K562 (cell line): Measurements from ENCODE around the gene PUS10. TPM values are rescaled to one million over a fixed set of nuclear protein-coding genes. Genes with fewer than 3 reads are reported as not detected.

ENCODE experiments used
- ATAC-seq: fragments of 200-7000 bp; cut with Tn5 transposase; 3 replicates; pipeline ENCODE4 v1.9.1; 2020; ENCODE audit warnings: moderate library complexity
- BruUV-seq: library from RNA; stranded (reverse); fragments of 400-500 nt; replicated peaks from 2 replicates; lab custom pipeline; 2021; lab: Mats Ljungman, UMichigan
- CTCF ChIA-PET: fragments of 300-600 bp; formaldehyde crosslinking; extraction: SDS; loops from one replicate; lab custom pipeline; 2021; ENCODE audit warnings: low intra/inter-chr PET ratio; lab: Yijun Ruan, JAX
- POLR2A ChIA-PET: fragments of 300-600, 350-650 bp; sonication (Branson Sonifier 250); formaldehyde crosslinking; extraction: SDS; loops from one replicate; lab custom pipeline; 2021; ENCODE audit warnings: antibody characterized with exemption, inconsistent platforms; lab: Yijun Ruan, JAX
- DNase-seq, 4 experiments: peaks; one replicate each; pipeline versions ENCODE4 v3.0.0 to v3.0.0-alpha.2; 2011 to 2018; ENCODE audit warnings: low spot score in 3 of 4, mixed read lengths in 3 of 4; ENCODE audit errors: extremely low read depth in 1 of 4
- FAIRE-seq: peaks from 2 replicates; lab custom pipeline; 2011; peaks lifted over from hg19 to GRCh38; lab: Jason Lieb, UNC
- H2AFZ ChIP-seq: 2 replicates; pipeline ENCODE4 v1.6.0; 2011; ENCODE audit warnings: low read depth, low read length, control low read depth, inconsistent platforms
- H3K27ac ChIP-seq: fragments of 200-600 bp; 3 replicates; pipeline ENCODE4 v1.8.0; 2011; ENCODE audit warnings: low read depth, mild to moderate bottlenecking, control low read depth, inconsistent platforms, low read length, moderate library complexity, mixed read lengths; ENCODE audit errors: extremely low read depth
- H3K27me3 ChIP-seq, 2 experiments: fragments of 300-600 bp in 1 of 2; 2 replicates in 1 of 2; 3 replicates in 1 of 2; pipeline versions ENCODE4 v1.6.0 to v1.8.0; 2011; ENCODE audit warnings: inconsistent platforms in 2 of 2, low read length in 2 of 2, mild to moderate bottlenecking in 1 of 2, mixed read lengths in 1 of 2, moderate library complexity in 1 of 2; ENCODE audit not compliant: control insufficient read depth in 2 of 2, insufficient read depth in 2 of 2
- H3K36me3 ChIP-seq: fragments of 300-600 bp; 3 replicates; pipeline ENCODE4 v1.8.0; 2011; ENCODE audit warnings: mild to moderate bottlenecking, low read length, inconsistent platforms; ENCODE audit not compliant: control insufficient read depth, insufficient read depth
- H3K4me1 ChIP-seq, 2 experiments: fragments of 200-600 bp in 1 of 2; replicated peaks in 1 of 2; 2 replicates in 1 of 2; 3 replicates in 1 of 2; pipeline versions ENCODE4 v1.5.1 to v1.8.0; 2011; ENCODE audit warnings: inconsistent platforms in 2 of 2, low read length in 2 of 2, mild to moderate bottlenecking in 1 of 2, mixed read lengths in 1 of 2, moderate library complexity in 1 of 2; ENCODE audit not compliant: control insufficient read depth in 2 of 2, insufficient read depth in 2 of 2
- H3K4me2 ChIP-seq: 2 replicates; pipeline ENCODE4 v1.6.1; 2011; ENCODE audit warnings: low read length, control low read depth, inconsistent platforms, mixed read lengths; ENCODE audit not compliant: insufficient read depth
- H3K4me3 ChIP-seq: fragments of 200-600 bp; sonication (generic), shearing (Covaris generic); 2 replicates; pipeline ENCODE4 v1.5.1; 2016; ENCODE audit warnings: control low read depth, inconsistent platforms
- H3K79me2 ChIP-seq: fragments of 200-600 bp; 3 replicates; pipeline ENCODE4 v1.8.0; 2011; ENCODE audit warnings: low read length, inconsistent platforms; ENCODE audit not compliant: control insufficient read depth, insufficient read depth
- H3K9ac ChIP-seq, 2 experiments: 2 replicates each; pipeline versions ENCODE4 v1.6.0 to v1.6.1; 2011; ENCODE audit warnings: low read depth in 2 of 2, low read length in 2 of 2, control low read depth in 1 of 2, inconsistent platforms in 1 of 2, mild to moderate bottlenecking in 1 of 2, mixed read lengths in 1 of 2; ENCODE audit not compliant: insufficient read depth in 1 of 2
- H3K9me1 ChIP-seq: one replicate; pipeline ENCODE4 v1.6.0; 2011; ENCODE audit warnings: inconsistent platforms, mild to moderate bottlenecking, low read length, moderate library complexity; ENCODE audit not compliant: control insufficient read depth, insufficient read depth
- H3K9me3 ChIP-seq: replicated peaks from 2 replicates; pipeline ENCODE4 v1.5.1; 2011; ENCODE audit warnings: low read depth, low read length, inconsistent platforms; ENCODE audit not compliant: control insufficient read depth, insufficient read depth
- H4K20me1 ChIP-seq: replicated peaks from 2 replicates; pipeline ENCODE4 v1.6.1; 2011; ENCODE audit warnings: low read length, inconsistent platforms, mixed read lengths; ENCODE audit not compliant: control insufficient read depth, insufficient read depth
- CUX1 ChIP-seq: fragments of 200-800 bp; sonication (Bioruptor generic); IDR thresholded peaks from 2 replicates; pipeline ENCODE4 v1.6.1; 2016; ENCODE audit warnings: missing genetic modification characterization, missing compliant biosample characterization
- DIDO1 ChIP-seq: fragments of 450-650 bp; IDR thresholded peaks from 2 replicates; pipeline ENCODE4 v1.6.1; 2016; ENCODE audit warnings: low read depth, missing biosample characterization, missing genetic modification characterization
- NFIC ChIP-seq: fragments of 450-650 bp; IDR thresholded peaks from 2 replicates; pipeline ENCODE4 v1.6.1; 2017; ENCODE audit warnings: mild to moderate bottlenecking, inconsistent platforms
- NFIX ChIP-seq: fragments of 250-450 bp; sonication (Bioruptor Pico); IDR thresholded peaks from 2 replicates; pipeline ENCODE4 v1.4.0; 2020; ENCODE audit warnings: low read depth, mild to moderate bottlenecking, moderate library complexity
- POLR3G ChIP-seq: IDR thresholded peaks from 2 replicates; pipeline ENCODE4 v1.6.1; 2011; ENCODE audit not compliant: insufficient read length, insufficient replicate concordance; ENCODE audit errors: extremely low read depth
- RFX1 ChIP-seq: fragments of 450-650 bp; IDR thresholded peaks from 2 replicates; pipeline ENCODE4 v1.6.1; 2016; ENCODE audit warnings: mild to moderate bottlenecking, moderate library complexity
- RNF2 ChIP-seq: sonication (generic); IDR thresholded peaks from 2 replicates; pipeline ENCODE4 v1.6.1; 2016
- ZC3H8 ChIP-seq: fragments of 450-650 bp; IDR thresholded peaks from 2 replicates; pipeline ENCODE4 v1.6.1; 2017
- ZKSCAN1 ChIP-seq: fragments of 150-350 bp; IDR thresholded peaks from 2 replicates; pipeline ENCODE4 v1.6.1; 2016; ENCODE audit warnings: low read depth, low read length
- ZSCAN29 ChIP-seq: fragments of 450-650 bp; IDR thresholded peaks from 2 replicates; pipeline ENCODE4 v1.6.1; 2017
- WGBS: fragments of 100-300 bp; shearing (Covaris generic); methylation state at CpG from one replicate; pipeline ENCODE4 v1.1.6; 2016; ENCODE audit warnings: low coverage, mixed read lengths; ENCODE audit not compliant: insufficient coverage; ENCODE audit errors: missing lambda C conversion rate; 5-methylcytosine and 5-hydroxymethylcytosine counted together
- in situ Hi-C: fragments of 300-500 bp; cut with MboI; formaldehyde crosslinking; loops from 4 replicates; pipeline ENCODE4 v1.15.0; 2018; ENCODE audit warnings: inconsistent platforms, mixed read lengths
- intact Hi-C: fragments of 100-400 bp; cut with micrococcal nuclease; formaldehyde crosslinking; loops from 2 replicates; pipeline ENCODE4 v1.14.2; 2022
- polyA plus RNA-seq, 8 experiments: library from polyadenylated mRNA; depleted of rRNA in 4 of 8; stranded (reverse) in 5 of 8; unstranded in 3 of 8; fragments of >200 nt; fragmentation: Nextera tagmentation in 2 of 8; fragmentation: Illumina TruSeq in 1 of 8; extraction: Ambion mirVana in 2 of 8; extraction: Trizol in 1 of 8; gene quantifications; 2 replicates each; pipeline versions ENCODE4 v1.2.1 to v1.2.3, GENCODE V29; 2011 to 2014; ENCODE audit warnings: inconsistent platforms in 1 of 8, missing spikeins in 1 of 8
- total RNA-seq, 7 experiments: library from RNA; depleted of rRNA in 6 of 7; stranded (reverse); fragments of >200 nt in 6 of 7; fragmentation: Illumina TruSeq in 2 of 7; extraction: Trizol in 2 of 7; gene quantifications; 2 replicates each; pipeline versions ENCODE4 v1.2.1 to v1.2.3, GENCODE V29; 2011 to 2021; ENCODE audit warnings: low replicate concordance in 1 of 7

The PUS10 gene
- total and polyA plus RNA-seq, 9 of the 15 experiments (the other 6 are each of a cell fraction or from before 2014, with no cell fraction given) = 5.0 to 10.7 (median 7.6) TPM

GRCh38 chr2:60938301-60938700 lies 79.8 kb downstream of the PUS10 start:
- H3K4me2 ChIP-seq = no peak overlapping the region
- intact Hi-C loops = no loop called here
- H3K9ac ChIP-seq = no peak overlapping the region
- no peak overlapping the region for H3K27ac ChIP-seq
- TF ChIP-seq NFIX (CRISPR knock-in tag) = no peak
- TF ChIP-seq ZC3H8 = no peak
- no peak for TF ChIP-seq ZKSCAN1
- no peak for TF ChIP-seq NFIC
- TF ChIP-seq DIDO1 = no peak
- TF ChIP-seq CUX1 (CRISPR knock-in tag) = no peak
- TF ChIP-seq POLR3G = no peak
- no peak for TF ChIP-seq ZSCAN29
- TF ChIP-seq RFX1 = no peak
- no peak for TF ChIP-seq RNF2
- TF ChIP-seq, all 486 proteins: peak for 0
- 80% methylated on average over 7 of the region's 7 CpGs for WGBS
- no peaks in the 10 kb centered on the region for H3K79me2 ChIP-seq
- ATAC-seq (no peak), FAIRE-seq (no peak), DNase-seq (no peak)
- no peaks in the 10 kb centered on the region for H3K9me3 ChIP-seq
- no peaks in the 10 kb centered on the region for H3K9me1 ChIP-seq
- no peaks in the 10 kb centered on the region; the same call in 2 of the 3 replicates for H3K36me3 ChIP-seq
- H3K27me3 ChIP-seq = no peaks in the 10 kb centered on the region
- H4K20me1 ChIP-seq = no peaks in the 10 kb centered on the region
- ChIA-PET CTCF (no interaction called here), POLR2A (interaction anchor here (1.8 kb wide), 1 partner anchor 11 kb away, joined by 5 read pairs; no protein-coding TSS in a partner anchor)
- in situ Hi-C loops = no loop called here
- BruUV-seq = no TSS peak
- no peak overlapping the region for H3K4me3 ChIP-seq
- no peaks in the 10 kb centered on the region for H3K4me1 ChIP-seq
- H2AFZ ChIP-seq = no peak overlapping the region
